IMR-90 (cell line): ENCODE results near the gene NRP1. TPM values are rescaled to one million over a fixed set of nuclear protein-coding genes. Genes with fewer than 3 reads are reported as not detected.

Experiments
- ATAC-seq: fragments of 200-7000 bp; cut with Tn5 transposase; 2 replicates; pipeline ENCODE4 v1.9.1; 2020; ENCODE audit warnings: low read depth, mild to moderate bottlenecking, moderate library complexity
- BruUV-seq: library from RNA; stranded (reverse); fragments of 400-500 nt; replicated peaks from 2 replicates; lab custom pipeline; 2021; lab: Mats Ljungman, UMichigan
- CTCF ChIA-PET: fragments of 300-600 bp; formaldehyde crosslinking; extraction: SDS; loops from one replicate; lab custom pipeline; 2021; ENCODE audit warnings: antibody characterized with exemption; lab: Yijun Ruan, JAX
- POLR2A ChIA-PET: fragments of 300-600 bp; sonication (Branson Sonifier 250); formaldehyde crosslinking; loops from one replicate; lab custom pipeline; 2022; ENCODE audit warnings: antibody characterized with exemption; ENCODE audit not compliant: unreplicated experiment; lab: Charles Lee
- DNase-seq: peaks from one replicate; pipeline ENCODE4 v3.0.0; 2013
- H2AFZ ChIP-seq: replicated peaks from 2 replicates; pipeline ENCODE3; 2013; ENCODE audit warnings: low read length, mild to moderate bottlenecking; ENCODE audit not compliant: poor library complexity
- H2AK5ac ChIP-seq: 2 replicates; pipeline ENCODE4 v1.6.1; 2013; ENCODE audit warnings: low read depth, low read length, inconsistent platforms
- H2AK9ac ChIP-seq: replicated peaks from 2 replicates; pipeline ENCODE3; 2013; ENCODE audit warnings: mild to moderate bottlenecking, low read depth, low read length, moderate library complexity; ENCODE audit not compliant: poor library complexity
- H2BK120ac ChIP-seq: 2 replicates; pipeline ENCODE4 v1.6.1; 2013; ENCODE audit warnings: low read depth, low read length, inconsistent platforms
- H2BK15ac ChIP-seq: 3 replicates; pipeline ENCODE4 v1.6.1; 2013; ENCODE audit warnings: low read depth, low read length, inconsistent platforms
- H2BK20ac ChIP-seq: 2 replicates; pipeline ENCODE4 v1.6.1; 2013; ENCODE audit warnings: low read depth, mild to moderate bottlenecking, inconsistent platforms, low read length, moderate library complexity
- H2BK5ac ChIP-seq: 2 replicates; pipeline ENCODE4 v1.6.1; 2013; ENCODE audit warnings: mild to moderate bottlenecking, low read depth, low read length, inconsistent platforms; ENCODE audit not compliant: poor library complexity, severe bottlenecking
- H3K14ac ChIP-seq: replicated peaks from 2 replicates; pipeline ENCODE4 v1.6.1; 2013; ENCODE audit warnings: low read depth, low read length, inconsistent platforms
- H3K18ac ChIP-seq: 2 replicates; pipeline ENCODE4 v1.6.1; 2013; ENCODE audit warnings: low read depth, low read length, control low read depth
- H3K23ac ChIP-seq: 2 replicates; pipeline ENCODE4 v1.6.1; 2013; ENCODE audit warnings: low read depth, low read length, inconsistent platforms
- H3K27ac ChIP-seq: 2 replicates; pipeline ENCODE4 v1.5.1; 2013; ENCODE audit warnings: mild to moderate bottlenecking, control low read depth, low read length; ENCODE audit not compliant: insufficient read depth
- H3K27me3 ChIP-seq: 2 replicates; pipeline ENCODE4 v1.6.1; 2013; ENCODE audit warnings: low read length; ENCODE audit not compliant: control insufficient read depth, insufficient read depth
- H3K36me3 ChIP-seq: 2 replicates; pipeline ENCODE4 v1.6.1; 2013; ENCODE audit warnings: low read length, mixed read lengths; ENCODE audit not compliant: control insufficient read depth, insufficient read depth
- H3K4ac ChIP-seq: 2 replicates; pipeline ENCODE4 v1.6.1; 2013; ENCODE audit warnings: low read depth, low read length, inconsistent platforms
- H3K4me1 ChIP-seq: 2 replicates; pipeline ENCODE4 v1.6.1; 2013; ENCODE audit warnings: low read length, mixed read lengths; ENCODE audit not compliant: control insufficient read depth, insufficient read depth
- H3K4me2 ChIP-seq: 2 replicates; pipeline ENCODE4 v1.6.1; 2013; ENCODE audit warnings: low read depth, mild to moderate bottlenecking, control low read depth, low read length, moderate library complexity
- H3K4me3 ChIP-seq: 2 replicates; pipeline ENCODE4 v1.5.1; 2013; ENCODE audit warnings: low read depth, mild to moderate bottlenecking, control low read depth, low read length, moderate library complexity; ENCODE audit not compliant: insufficient read depth
- H3K56ac ChIP-seq: 2 replicates; pipeline ENCODE4 v1.6.1; 2013; ENCODE audit warnings: low read length, inconsistent platforms; ENCODE audit not compliant: insufficient read depth; ENCODE audit errors: extremely low read depth
- H3K79me1 ChIP-seq, 2 experiments: 2 replicates each; pipeline ENCODE4 v1.6.1; 2013; ENCODE audit warnings: low read length in 2 of 2, inconsistent platforms in 1 of 2, low read depth in 1 of 2
- H3K9ac ChIP-seq: 2 replicates; pipeline ENCODE4 v1.6.1; 2013; ENCODE audit warnings: low read depth, low read length, control low read depth
- H3K9me1 ChIP-seq: 2 replicates; pipeline ENCODE4 v1.6.1; 2013; ENCODE audit warnings: low read length, inconsistent platforms; ENCODE audit not compliant: insufficient read depth
- H3K9me3 ChIP-seq: 2 replicates; pipeline ENCODE4 v1.6.1; 2013; ENCODE audit warnings: low read length; ENCODE audit not compliant: control insufficient read depth, insufficient read depth
- H4K20me1 ChIP-seq: 2 replicates; pipeline ENCODE4 v1.6.1; 2013; ENCODE audit warnings: low read length, inconsistent platforms; ENCODE audit not compliant: insufficient read depth
- H4K5ac ChIP-seq: 2 replicates; pipeline ENCODE4 v1.6.1; 2013; ENCODE audit warnings: mild to moderate bottlenecking, low read depth, low read length, control low read depth
- H4K8ac ChIP-seq, 2 experiments: 2 replicates each; pipeline ENCODE4 v1.6.1; 2013; ENCODE audit warnings: low read depth in 2 of 2, low read length in 2 of 2, control low read depth in 1 of 2, inconsistent platforms in 1 of 2
- H4K91ac ChIP-seq: 2 replicates; pipeline ENCODE4 v1.6.1; 2013; ENCODE audit warnings: low read depth, low read length, inconsistent platforms; ENCODE audit not compliant: insufficient read depth
- BHLHE40 ChIP-seq: fragments of 150-350 bp; IDR thresholded peaks from 2 replicates; pipeline ENCODE4 v1.6.1; 2016; ENCODE audit warnings: mild to moderate bottlenecking, low read depth, low read length
- CEBPB ChIP-seq: IDR thresholded peaks from 2 replicates; pipeline ENCODE4 v1.6.1; 2012; ENCODE audit warnings: low read depth, low read length, improper control_type of control experiment
- CHD1 ChIP-seq: IDR thresholded peaks from 2 replicates; pipeline ENCODE4 v1.6.1; 2012; ENCODE audit warnings: low read depth, low read length, improper control_type of control experiment
- CTCF ChIP-seq: conservative IDR thresholded peaks from 2 replicates; pipeline ENCODE4 v1.5.1; 2012; ENCODE audit warnings: mild to moderate bottlenecking, low read depth, low read length, improper control_type of control experiment
- ELK1 ChIP-seq: fragments of 150-350 bp; IDR thresholded peaks from 2 replicates; pipeline ENCODE4 v1.6.1; 2016; ENCODE audit warnings: low read depth, mild to moderate bottlenecking, low read length, moderate library complexity, borderline replicate concordance
- MAFK ChIP-seq: IDR thresholded peaks from 2 replicates; pipeline ENCODE4 v1.6.1; 2012; ENCODE audit warnings: low read depth, low read length, improper control_type of control experiment
- MXI1 ChIP-seq: IDR thresholded peaks from 2 replicates; pipeline ENCODE4 v1.6.1; 2012; ENCODE audit warnings: low read depth, mild to moderate bottlenecking, low read length, moderate library complexity, borderline replicate concordance
- NFE2L2 ChIP-seq: fragments of 150-350 bp; IDR thresholded peaks from 2 replicates; pipeline ENCODE4 v1.6.1; 2016; ENCODE audit warnings: low read depth, mild to moderate bottlenecking, low read length
- RAD21 ChIP-seq: IDR thresholded peaks from 2 replicates; pipeline ENCODE4 v1.6.1; 2012; ENCODE audit warnings: low read length, improper control_type of control experiment
- RCOR1 ChIP-seq: IDR thresholded peaks from 2 replicates; pipeline ENCODE4 v1.6.1; 2012; ENCODE audit warnings: mild to moderate bottlenecking, low read length, improper control_type of control experiment; ENCODE audit not compliant: insufficient replicate concordance
- RFX5 ChIP-seq: IDR thresholded peaks from 2 replicates; pipeline ENCODE4 v1.8.0; 2012; ENCODE audit warnings: low read depth, mild to moderate bottlenecking, low read length, moderate library complexity
- SMC3 ChIP-seq: fragments of 150-350 bp; IDR thresholded peaks from 2 replicates; pipeline ENCODE4 v1.6.1; 2016; ENCODE audit warnings: low read depth, mild to moderate bottlenecking, antibody characterized with exemption, low read length, moderate library complexity
- WGBS, 2 experiments: methylation state at CpG; one replicate each; pipeline versions ENCODE4 v1.1.5 to v1.1.7; 2013; ENCODE audit warnings: missing lambda C conversion rate in 2 of 2; ENCODE audit not compliant: insufficient read length in 1 of 2; ENCODE audit errors: extremely low coverage in 2 of 2; 5-methylcytosine and 5-hydroxymethylcytosine counted together
- dilution Hi-C: fragments of 300-500 bp; cut with HindIII; formaldehyde crosslinking; loops from one replicate; pipeline ENCODE4 v1.14.3; 2018; ENCODE audit warnings: low sequenced_read_pairs; ENCODE audit not compliant: unreplicated experiment
- in situ Hi-C: fragments of 300-500 bp; cut with MboI; formaldehyde crosslinking; loops from 3 replicates; pipeline ENCODE4 v1.14.3; 2019; ENCODE audit warnings: low sequenced_read_pairs, inconsistent platforms, mixed read lengths
- intact Hi-C: fragments of 100-400 bp; cut with micrococcal nuclease; formaldehyde crosslinking; loops from 2 replicates; pipeline ENCODE4 v1.10.0; 2022
- polyA plus RNA-seq, 3 experiments: library from polyadenylated mRNA; depleted of rRNA; stranded (reverse); fragments of >200 nt; gene quantifications; 2 replicates each; pipeline ENCODE4 v1.2.3, GENCODE V29; 2012; ENCODE audit warnings: low replicate concordance in 1 of 3
- total RNA-seq: library from RNA; depleted of rRNA; stranded (reverse); fragments of >200 nt; gene quantifications from 2 replicates; pipeline ENCODE4 v1.2.3, GENCODE V29; 2012

Gene NRP1
- total and polyA plus RNA-seq, 2 of the 4 experiments (the other 2 are of a cell fraction), result 108 to 227 TPM

DNA sequence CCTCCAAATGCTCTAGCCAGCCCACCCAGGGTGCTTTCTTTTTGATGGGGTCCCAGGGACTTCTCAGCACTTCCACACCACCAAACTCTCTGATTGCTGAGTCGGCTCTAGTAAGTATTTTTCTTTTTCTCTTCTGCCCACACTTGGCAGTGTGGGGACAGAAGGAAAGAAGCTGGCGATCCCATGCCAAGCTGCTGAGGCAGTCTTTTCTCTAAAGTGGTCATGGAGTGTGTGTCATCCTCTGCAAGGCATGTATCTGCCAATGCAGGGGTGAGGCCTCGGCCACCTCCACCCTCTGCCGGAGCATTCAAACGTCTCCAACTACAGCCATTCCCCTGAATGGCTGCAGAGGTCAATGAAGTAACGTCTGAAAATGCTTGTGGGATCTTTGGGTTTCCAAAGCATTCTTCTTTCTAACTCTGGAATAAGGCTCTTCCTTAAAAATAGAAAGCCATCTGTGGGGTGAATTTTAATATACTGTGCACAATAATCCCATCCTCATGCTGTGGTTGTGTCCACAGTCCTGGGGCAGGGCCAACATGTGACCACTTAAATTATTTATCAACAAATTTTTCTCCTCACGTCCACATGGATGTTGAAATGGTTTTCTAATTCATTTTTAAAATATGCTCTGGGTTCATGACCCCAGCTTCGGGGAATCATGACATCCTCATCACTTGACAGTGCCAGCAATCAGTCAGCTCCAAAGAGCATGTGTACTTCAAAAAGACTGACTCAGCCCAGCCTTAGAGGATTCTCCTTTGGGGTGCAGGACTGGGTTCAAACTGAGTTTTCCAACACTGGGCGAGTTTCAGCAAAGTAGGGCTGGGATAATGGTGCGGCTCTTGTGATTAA, 205.1 kb downstream of the NRP1 start:
- DNase-seq, result peak; percentile 95
- ChIA-PET CTCF (interaction anchor here (0.6 to 1.6 kb wide), 3 partner anchors 14 to 119 kb away, joined by 3 to 7 read pairs (median 6); no protein-coding TSS in a partner anchor), POLR2A (no interaction called here)
- in situ Hi-C loops, result loop anchor here (10.0 kb wide), 1 partner anchor 115 kb away; no protein-coding TSS in a partner anchor
- Histone ChIP-seq H3K4me3 (no peak overlapping the region), H2AK9ac (peak overlapping the region; percentile 83), H2BK120ac (peak overlapping the region; percentile 73), H3K36me3 (no peaks in the 10 kb centered on the region), H4K20me1 (no peaks in the 10 kb centered on the region), H2AFZ (peak overlapping the region; percentile 29), H3K14ac (peak overlapping the region; percentile 87), H4K91ac (peak overlapping the region; percentile 71), H2BK20ac (peak overlapping the region; percentile 96), H3K27ac (peak overlapping the region; percentile 95), H3K4ac (peak overlapping the region; percentile 98), H2BK15ac (peak overlapping the region; percentile 95; the same call in 2 of the 3 replicates), H2AK5ac (peak overlapping the region; percentile 60), H3K4me1 (peaks cover 27% of the 10 kb centered on the region), H3K9me1 (peaks cover 27% of the 10 kb centered on the region), H3K23ac (peak overlapping the region; percentile 78), H2BK5ac (peak overlapping the region; percentile 81), H4K5ac (peak overlapping the region; percentile 34), H3K18ac (peak overlapping the region; percentile 70), H3K4me2 (peak overlapping the region; percentile 54), H4K8ac (peak overlapping the region; percentile 86 to 94), H3K9ac (peak overlapping the region; percentile 36), H3K9me3 (no peaks in the 10 kb centered on the region), H3K79me1 (no peaks in the 10 kb centered on the region), H3K27me3 (no peaks in the 10 kb centered on the region), H3K56ac (peak overlapping the region; percentile 87; the same call in 1 of the 2 replicates)
- 54% methylated on average over 2 of the region's 10 CpGs; no CpG with 5 or more reads in 1 of the 2 experiments for WGBS, 2 experiments
- no TSS peak for BruUV-seq
- dilution Hi-C loops, result no loop called here
- peak; percentile 83 for ATAC-seq
- intact Hi-C loops, result loop anchor here (10.0 kb wide), 1 partner anchor 335 kb away; no protein-coding TSS in a partner anchor
- no peak for TF ChIP-seq RFX5
- TF ChIP-seq CHD1, result no peak
- peak; percentile 44 for TF ChIP-seq CTCF
- TF ChIP-seq SMC3, result peak; percentile 24
- TF ChIP-seq RAD21, result peak; percentile 45
- TF ChIP-seq MXI1, result 0 out of 2 replicates have a peak, but pooled peaks have one; percentile 8
- TF ChIP-seq NFE2L2, result no peak; the same call in 1 of the 2 replicates
- TF ChIP-seq MAFK, result peak; percentile 83
- no peak for TF ChIP-seq ELK1
- TF ChIP-seq CEBPB, result peak; percentile 38
- peak; percentile 7; the same call in 1 of the 2 replicates for TF ChIP-seq BHLHE40
- no peak for TF ChIP-seq RCOR1
